SK-N-SH (cell line): Measurements from ENCODE around the gene STARD10. TPM values are rescaled to one million over a fixed set of nuclear protein-coding genes. Genes with fewer than 3 reads are reported as not detected.

Experiments used
- CTCF ChIA-PET: fragments of 300-600, 350-600 bp; formaldehyde crosslinking; extraction: SDS; loops from one replicate; lab custom pipeline; 2021; lab: Yijun Ruan, JAX
- POLR2A ChIA-PET: fragments of 350-600 bp; sonication (Branson Sonifier 250); formaldehyde crosslinking; extraction: SDS; loops from one replicate; lab custom pipeline; 2020; ENCODE audit warnings: antibody characterized with exemption, inconsistent platforms; lab: Yijun Ruan, JAX
- DNase-seq: peaks from one replicate; pipeline ENCODE4 v3.0.0; 2012
- H2AFZ ChIP-seq: fragments of 200-600 bp; sonication (generic); 2 replicates; pipeline ENCODE4 v1.8.1; 2016; ENCODE audit warnings: antibody characterized with exemption, mild to moderate bottlenecking, low read depth
- H3F3A ChIP-seq: fragments of 200-600 bp; sonication (generic); replicated peaks from 2 replicates; pipeline ENCODE3; 2016; ENCODE audit warnings: antibody characterized with exemption, mild to moderate bottlenecking; ENCODE audit not compliant: insufficient read depth
- H3K27ac ChIP-seq, 2 experiments: fragments of 200-500 bp in 1 of 2; fragments of 200-600 bp in 1 of 2; sonication (Bioruptor generic) in 1 of 2; sonication (generic), shearing (Covaris generic) in 1 of 2; 2 replicates each; pipeline versions ENCODE4 v1.5.1 to v1.6.1; 2014 to 2016; ENCODE audit warnings: low read depth in 2 of 2, inconsistent platforms in 1 of 2, low read length in 1 of 2, mild to moderate bottlenecking in 1 of 2, mixed read lengths in 1 of 2
- H3K27me3 ChIP-seq: fragments of 200-600 bp; sonication (generic), shearing (Covaris generic); 2 replicates; pipeline ENCODE4 v1.6.1; 2016; ENCODE audit warnings: mixed run types; ENCODE audit not compliant: insufficient read depth
- H3K36me3 ChIP-seq, 2 experiments: fragments of 200-500 bp in 1 of 2; fragments of 200-600 bp in 1 of 2; sonication (Bioruptor generic) in 1 of 2; sonication (generic) in 1 of 2; replicated peaks in 1 of 2; 2 replicates each; pipeline versions ENCODE3 to v1.5.1; 2014 to 2016; ENCODE audit warnings: low read length in 1 of 2, mild to moderate bottlenecking in 1 of 2; ENCODE audit not compliant: insufficient read depth in 2 of 2, control insufficient read depth in 1 of 2
- H3K4me1 ChIP-seq, 2 experiments: fragments of 200-500 bp in 1 of 2; fragments of 200-600 bp in 1 of 2; sonication (Bioruptor generic) in 1 of 2; sonication (generic), shearing (Covaris generic) in 1 of 2; 2 replicates each; pipeline versions ENCODE4 v1.5.1 to v1.6.1; 2014 to 2016; ENCODE audit warnings: low read depth in 1 of 2, low read length in 1 of 2, mixed run types in 1 of 2; ENCODE audit not compliant: insufficient read depth in 2 of 2, control insufficient read depth in 1 of 2
- H3K4me2 ChIP-seq: fragments of 200-600 bp; sonication (generic), shearing (Covaris generic); 2 replicates; pipeline ENCODE4 v1.6.1; 2017; ENCODE audit warnings: mixed run types
- H3K4me3 ChIP-seq, 2 experiments: fragments of 200-500 bp in 1 of 2; fragments of 200-600 bp in 1 of 2; sonication (Bioruptor generic) in 1 of 2; sonication (generic), shearing (Covaris generic) in 1 of 2; 2 replicates each; pipeline versions ENCODE4 v1.5.1 to v1.8.1; 2014 to 2016; ENCODE audit warnings: low read depth in 2 of 2, inconsistent platforms in 1 of 2, low read length in 1 of 2, mild to moderate bottlenecking in 1 of 2, mixed read lengths in 1 of 2, moderate library complexity in 1 of 2
- H3K79me2 ChIP-seq: fragments of 200-600 bp; sonication (generic); 2 replicates; pipeline ENCODE4 v1.8.1; 2017; ENCODE audit warnings: mild to moderate bottlenecking; ENCODE audit not compliant: insufficient read depth
- H3K9ac ChIP-seq: fragments of 200-600 bp; sonication (generic); 2 replicates; pipeline ENCODE4 v1.6.1; 2017; ENCODE audit warnings: mixed run types
- H3K9me2 ChIP-seq: fragments of 200-600 bp; sonication (generic); 2 replicates; pipeline ENCODE4 v1.6.1; 2017; ENCODE audit warnings: mixed run types
- H3K9me3 ChIP-seq: fragments of 200-600 bp; sonication (generic); 2 replicates; pipeline ENCODE4 v1.6.1; 2017; ENCODE audit warnings: mixed run types, mild to moderate bottlenecking, moderate library complexity
- H4K20me1 ChIP-seq: fragments of 200-600 bp; sonication (generic); 2 replicates; pipeline ENCODE4 v1.6.1; 2017; ENCODE audit warnings: mild to moderate bottlenecking, mixed run types; ENCODE audit not compliant: insufficient read depth
- CHD2 ChIP-seq: fragments of 150-350 bp; IDR thresholded peaks from 2 replicates; pipeline ENCODE4 v1.6.1; 2018; ENCODE audit warnings: low read length; ENCODE audit not compliant: partially characterized antibody
- EP300 ChIP-seq, 2 experiments: IDR thresholded peaks; 2 replicates each; pipeline versions ENCODE4 v1.4.0 to v1.6.1; 2012; ENCODE audit warnings: borderline replicate concordance in 1 of 2, low read depth in 1 of 2, low read length in 1 of 2
- EZH2phosphoT487 ChIP-seq: fragments of 200-600 bp; sonication (generic); IDR thresholded peaks from 2 replicates; pipeline ENCODE4 v1.6.1; 2017; ENCODE audit warnings: low read depth, mixed run types, mild to moderate bottlenecking, antibody characterized with exemption, moderate library complexity, borderline replicate concordance
- FOSL2 ChIP-seq: IDR thresholded peaks from 2 replicates; pipeline ENCODE4 v1.4.0; 2012; ENCODE audit warnings: low read depth, mild to moderate bottlenecking, moderate library complexity, borderline replicate concordance
- FOXJ3 ChIP-seq: sonication (generic); formaldehyde crosslinking; IDR thresholded peaks from 2 replicates; pipeline ENCODE4 v1.5.1; 2020; ENCODE audit warnings: mild to moderate bottlenecking, missing genetic modification reagents
- FOXM1 ChIP-seq: IDR thresholded peaks from 2 replicates; pipeline ENCODE4 v1.4.0; 2012; ENCODE audit warnings: low read depth, mild to moderate bottlenecking
- GATA2 ChIP-seq: sonication (generic); formaldehyde crosslinking; IDR thresholded peaks from 2 replicates; pipeline ENCODE4 v1.5.0; 2020; ENCODE audit warnings: mild to moderate bottlenecking, missing genetic modification reagents
- JUND ChIP-seq: IDR thresholded peaks from 2 replicates; pipeline ENCODE4 v1.4.0; 2012
- NFIC ChIP-seq: IDR thresholded peaks from 2 replicates; pipeline ENCODE4 v1.4.0; 2012; ENCODE audit warnings: borderline replicate concordance
- RCOR1 ChIP-seq: fragments of 150-350 bp; IDR thresholded peaks from 2 replicates; pipeline ENCODE4 v1.6.1; 2017; ENCODE audit warnings: antibody characterized with exemption, low read length
- RFX5 ChIP-seq: IDR thresholded peaks from 2 replicates; pipeline ENCODE4 v1.6.1; 2012; ENCODE audit warnings: mild to moderate bottlenecking, improper control_type of control experiment, low read length
- RXRA ChIP-seq: IDR thresholded peaks from 2 replicates; pipeline ENCODE4 v1.4.0; 2012; ENCODE audit warnings: low read depth, mild to moderate bottlenecking, borderline replicate concordance
- TAF1 ChIP-seq: IDR thresholded peaks from 2 replicates; pipeline ENCODE4 v1.6.1; 2012; ENCODE audit warnings: low read depth, mild to moderate bottlenecking, low read length, moderate library complexity, borderline replicate concordance
- TEAD4 ChIP-seq: IDR thresholded peaks from 2 replicates; pipeline ENCODE4 v1.4.0; 2012; ENCODE audit warnings: mild to moderate bottlenecking, borderline replicate concordance; ENCODE audit not compliant: insufficient read depth
- WGBS: methylation state at CpG from one replicate; pipeline ENCODE4 v1.1.6; 2017; ENCODE audit warnings: low lambda C conversion rate; 5-methylcytosine and 5-hydroxymethylcytosine counted together
- polyA plus RNA-seq, 3 experiments: library from polyadenylated mRNA; depleted of rRNA; stranded (reverse); fragments of >200 nt; gene quantifications; 2 replicates each; pipeline ENCODE4 v1.2.3, GENCODE V29; 2012
- TF ChIP-seq, protein P1 (sequence below): IDR thresholded peaks from 2 replicates; pipeline ENCODE4 v1.6.1; 2012; ENCODE audit warnings: mild to moderate bottlenecking, low read depth, low read length, moderate library complexity
- TF ChIP-seq, protein P2 (sequence below): fragments of 150-350 bp; IDR thresholded peaks from 2 replicates; pipeline ENCODE4 v1.6.1; 2016; ENCODE audit warnings: mild to moderate bottlenecking, low read depth, low read length
- TF ChIP-seq, protein P3 (sequence below): IDR thresholded peaks from 2 replicates; pipeline ENCODE4 v1.4.0; 2012; ENCODE audit warnings: low read depth

The STARD10 gene
- polyA plus RNA-seq, 1 of the 3 experiments (the other 2 are of a cell fraction) = 47.7 TPM

DNA sequence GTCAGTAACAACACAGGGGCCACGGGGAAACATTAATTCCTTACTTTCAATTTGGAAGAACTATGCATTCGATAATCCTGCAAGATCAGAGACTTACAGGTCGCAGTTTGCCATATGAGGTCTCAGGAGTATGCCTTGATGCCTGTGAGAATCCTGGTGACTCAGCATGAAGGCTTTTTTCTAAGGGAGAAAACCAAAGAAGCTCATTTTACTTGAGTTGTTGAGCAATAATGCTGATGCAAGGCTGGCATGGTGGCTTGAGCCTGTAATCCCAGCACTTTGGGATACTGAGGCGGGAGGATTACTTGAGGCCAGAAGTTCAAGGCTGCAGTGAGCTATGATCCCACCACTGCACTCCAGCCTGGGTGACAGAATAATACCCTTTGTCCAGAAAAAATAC lies 46.9 kb upstream of the STARD10 start:
- Histone ChIP-seq H4K20me1 (no peaks in the 10 kb centered on the region), H3K4me2 (no peak overlapping the region), H2AFZ (no peak overlapping the region), H3K4me3 (no peak overlapping the region), H3K79me2 (no peaks in the 10 kb centered on the region), H3K9ac (no peak overlapping the region), H3F3A (peaks cover 4% of the 10 kb centered on the region), H3K9me2 (no peaks in the 10 kb centered on the region), H3K9me3 (no peaks in the 10 kb centered on the region), H3K27ac (no peak overlapping the region), H3K27me3 (no peaks in the 10 kb centered on the region), H3K36me3 (peaks cover 23 to 32% of the 10 kb centered on the region in 2 experiments), H3K4me1 (peaks cover 0 to 4% of the 10 kb centered on the region in 2 experiments; a peak in 1 of 4 replicates)
- CTCF ChIA-PET = interaction anchor here (0.8 to 2.6 kb wide), 8 partner anchors 8 to 344 kb away, joined by 3 to 16 read pairs (median 4); partner anchors contain the start of gene FCHSD2
- 90% methylated on average over 4 of the region's 4 CpGs for WGBS
- POLR2A ChIA-PET = no interaction called here
- TF ChIP-seq TAF1 = no peak
- peak; percentile 32; the same call in 1 of the 2 replicates for TF ChIP-seq JUND
- TF ChIP-seq FOXM1 = no peak
- peak; percentile 41; the same call in 1 of the 2 replicates for TF ChIP-seq FOSL2
- DNase-seq = no peak

DNA sequence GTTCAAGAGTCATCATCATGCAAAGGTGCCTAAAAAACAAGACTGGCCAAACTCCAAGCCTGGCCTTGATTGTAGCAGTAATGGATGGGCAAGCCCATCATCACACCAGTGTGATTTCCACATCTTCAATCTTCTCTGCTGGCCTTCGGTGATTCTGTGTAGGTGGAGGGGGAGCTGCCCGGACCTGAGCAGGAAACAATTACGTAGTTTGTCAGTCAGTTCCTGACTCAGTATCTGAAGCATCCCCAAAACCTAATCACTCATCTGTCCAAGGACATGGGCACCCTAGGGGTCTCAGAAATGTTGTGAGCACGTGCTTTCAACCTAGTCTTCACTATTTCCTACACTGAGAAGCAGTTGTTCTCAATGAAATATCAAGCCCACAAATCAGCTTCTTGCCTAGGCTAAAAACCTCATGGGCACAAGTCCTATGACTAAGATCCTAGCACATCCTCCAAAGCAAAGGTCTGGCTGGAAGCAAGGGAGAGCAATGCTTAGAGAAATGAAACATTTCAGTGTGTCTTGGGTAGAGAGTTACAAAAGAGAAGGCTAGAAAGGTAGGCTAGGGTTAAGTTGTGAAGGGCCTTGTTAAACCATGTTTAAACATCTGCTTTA lies 45.0 kb upstream of the STARD10 start:
- Histone ChIP-seq H3K27me3 (no peaks in the 10 kb centered on the region), H3K9ac (no peak overlapping the region), H4K20me1 (no peaks in the 10 kb centered on the region), H3K9me3 (no peaks in the 10 kb centered on the region), H3K9me2 (no peaks in the 10 kb centered on the region), H3K79me2 (no peaks in the 10 kb centered on the region), H3F3A (peaks cover 4% of the 10 kb centered on the region), H3K4me1 (peaks cover 0 to 4% of the 10 kb centered on the region in 2 experiments; a peak in 1 of 4 replicates), H3K4me3 (no peak overlapping the region), H3K27ac (no peak overlapping the region), H3K36me3 (peaks cover 23 to 29% of the 10 kb centered on the region in 2 experiments), H2AFZ (no peak overlapping the region), H3K4me2 (no peak overlapping the region)
- TF ChIP-seq, protein P1, sequence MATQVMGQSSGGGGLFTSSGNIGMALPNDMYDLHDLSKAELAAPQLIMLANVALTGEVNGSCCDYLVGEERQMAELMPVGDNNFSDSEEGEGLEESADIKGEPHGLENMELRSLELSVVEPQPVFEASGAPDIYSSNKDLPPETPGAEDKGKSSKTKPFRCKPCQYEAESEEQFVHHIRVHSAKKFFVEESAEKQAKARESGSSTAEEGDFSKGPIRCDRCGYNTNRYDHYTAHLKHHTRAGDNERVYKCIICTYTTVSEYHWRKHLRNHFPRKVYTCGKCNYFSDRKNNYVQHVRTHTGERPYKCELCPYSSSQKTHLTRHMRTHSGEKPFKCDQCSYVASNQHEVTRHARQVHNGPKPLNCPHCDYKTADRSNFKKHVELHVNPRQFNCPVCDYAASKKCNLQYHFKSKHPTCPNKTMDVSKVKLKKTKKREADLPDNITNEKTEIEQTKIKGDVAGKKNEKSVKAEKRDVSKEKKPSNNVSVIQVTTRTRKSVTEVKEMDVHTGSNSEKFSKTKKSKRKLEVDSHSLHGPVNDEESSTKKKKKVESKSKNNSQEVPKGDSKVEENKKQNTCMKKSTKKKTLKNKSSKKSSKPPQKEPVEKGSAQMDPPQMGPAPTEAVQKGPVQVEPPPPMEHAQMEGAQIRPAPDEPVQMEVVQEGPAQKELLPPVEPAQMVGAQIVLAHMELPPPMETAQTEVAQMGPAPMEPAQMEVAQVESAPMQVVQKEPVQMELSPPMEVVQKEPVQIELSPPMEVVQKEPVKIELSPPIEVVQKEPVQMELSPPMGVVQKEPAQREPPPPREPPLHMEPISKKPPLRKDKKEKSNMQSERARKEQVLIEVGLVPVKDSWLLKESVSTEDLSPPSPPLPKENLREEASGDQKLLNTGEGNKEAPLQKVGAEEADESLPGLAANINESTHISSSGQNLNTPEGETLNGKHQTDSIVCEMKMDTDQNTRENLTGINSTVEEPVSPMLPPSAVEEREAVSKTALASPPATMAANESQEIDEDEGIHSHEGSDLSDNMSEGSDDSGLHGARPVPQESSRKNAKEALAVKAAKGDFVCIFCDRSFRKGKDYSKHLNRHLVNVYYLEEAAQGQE = no peak
- TF ChIP-seq TEAD4 (no peak), NFIC (no peak), EP300 (IDR thresholded peaks at IDR 0.05; ENCODE audit: borderline replicate concordance in 1 of 2, low read depth in 1 of 2, low read length in 1 of 2) (no peak), GATA2 (CRISPR knock-in tag) (no peak), RXRA (no peak), RCOR1 (no peak), RFX5 (no peak), EZH2phosphoT487 (no peak), FOXJ3 (no peak), CHD2 (no peak)
- TF ChIP-seq, protein P2, sequence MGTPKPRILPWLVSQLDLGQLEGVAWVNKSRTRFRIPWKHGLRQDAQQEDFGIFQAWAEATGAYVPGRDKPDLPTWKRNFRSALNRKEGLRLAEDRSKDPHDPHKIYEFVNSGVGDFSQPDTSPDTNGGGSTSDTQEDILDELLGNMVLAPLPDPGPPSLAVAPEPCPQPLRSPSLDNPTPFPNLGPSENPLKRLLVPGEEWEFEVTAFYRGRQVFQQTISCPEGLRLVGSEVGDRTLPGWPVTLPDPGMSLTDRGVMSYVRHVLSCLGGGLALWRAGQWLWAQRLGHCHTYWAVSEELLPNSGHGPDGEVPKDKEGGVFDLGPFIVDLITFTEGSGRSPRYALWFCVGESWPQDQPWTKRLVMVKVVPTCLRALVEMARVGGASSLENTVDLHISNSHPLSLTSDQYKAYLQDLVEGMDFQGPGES = no peak
- TF ChIP-seq, protein P3, sequence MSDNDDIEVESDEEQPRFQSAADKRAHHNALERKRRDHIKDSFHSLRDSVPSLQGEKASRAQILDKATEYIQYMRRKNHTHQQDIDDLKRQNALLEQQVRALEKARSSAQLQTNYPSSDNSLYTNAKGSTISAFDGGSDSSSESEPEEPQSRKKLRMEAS = no peak
- WGBS = 93% methylated on average over 3 of the region's 4 CpGs
- no peak for DNase-seq
- ChIA-PET POLR2A (no interaction called here), CTCF (interaction anchor here (0.8 to 0.9 kb wide), 3 partner anchors 114 to 344 kb away, joined by 3 read pairs; no protein-coding TSS in a partner anchor)
